IPS DF 4.7 (cell line): Measurements from ENCODE around the gene PRND.
"Not testable (repeated sequence)": the region's sequence is repeated elsewhere in the genome, so short reads cannot be mapped to it uniquely, and the experiment has no call there.

Experiments
- DNase-seq: peaks from one replicate; pipeline ENCODE4 v3.0.0-alpha.2; 2013; ENCODE audit warnings: low spot score; ENCODE audit errors: extremely low read depth

PRND gene

DNA sequence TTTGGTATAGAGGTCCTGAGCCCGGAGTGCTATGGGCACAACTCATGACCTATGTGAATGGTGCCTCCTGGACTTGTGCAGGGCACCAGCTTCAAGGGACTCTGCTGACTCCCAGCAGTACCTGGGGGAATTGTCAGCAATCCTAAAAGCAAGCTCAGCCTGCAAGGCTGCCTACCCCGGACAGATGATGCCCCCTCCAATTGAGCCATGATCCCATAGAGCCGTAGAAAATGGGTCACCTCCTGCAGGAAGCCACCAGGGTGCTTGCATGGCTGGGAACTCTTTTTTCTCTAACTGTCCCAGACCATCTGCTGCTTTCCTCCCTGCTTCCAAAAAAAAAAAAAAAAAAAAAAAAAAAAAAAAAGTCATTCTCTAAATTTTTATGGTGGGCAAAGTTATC lies 12.9 kb upstream of the PRND start:
- no peak for DNase-seq

DNA sequence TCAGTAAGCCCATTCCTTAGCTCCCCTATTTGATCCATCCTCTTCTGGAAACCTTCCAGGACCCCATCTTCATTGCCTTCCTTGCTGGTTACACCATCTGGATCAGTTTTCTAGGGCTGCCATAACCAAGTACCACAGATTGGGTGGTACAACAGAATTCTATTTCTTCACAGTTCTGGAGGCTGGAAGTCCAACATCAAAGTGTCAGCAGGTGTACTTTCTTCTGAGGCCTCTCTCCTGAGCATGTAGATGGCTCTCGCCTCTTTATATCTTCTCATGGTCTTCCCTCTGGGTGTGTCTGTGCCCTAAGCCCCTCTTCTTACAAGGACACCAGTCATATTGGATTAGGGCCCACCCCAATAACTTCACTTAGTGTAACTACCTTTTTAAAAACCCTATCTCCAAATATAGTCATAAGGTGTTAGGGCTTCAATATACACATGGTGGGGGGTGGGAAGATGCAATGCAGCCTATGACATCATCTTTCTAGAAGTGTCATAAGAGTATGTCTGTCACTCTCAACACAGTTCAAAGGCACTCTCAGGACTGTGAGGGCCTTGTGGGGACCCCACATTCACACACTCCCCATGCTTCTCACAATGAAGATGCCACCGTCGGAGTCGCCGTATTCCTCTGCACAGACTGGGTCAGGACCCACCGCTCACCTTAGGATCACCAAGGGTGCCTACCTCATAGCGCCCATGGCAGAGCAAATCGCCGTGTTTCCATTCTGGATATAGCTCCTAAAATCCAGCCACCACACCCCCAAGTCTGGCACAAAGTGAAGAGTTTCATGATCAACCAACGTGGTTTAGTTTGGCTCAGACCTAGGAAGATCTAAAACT lies 12.2 kb upstream of the PRND start:
- no peak for DNase-seq

DNA sequence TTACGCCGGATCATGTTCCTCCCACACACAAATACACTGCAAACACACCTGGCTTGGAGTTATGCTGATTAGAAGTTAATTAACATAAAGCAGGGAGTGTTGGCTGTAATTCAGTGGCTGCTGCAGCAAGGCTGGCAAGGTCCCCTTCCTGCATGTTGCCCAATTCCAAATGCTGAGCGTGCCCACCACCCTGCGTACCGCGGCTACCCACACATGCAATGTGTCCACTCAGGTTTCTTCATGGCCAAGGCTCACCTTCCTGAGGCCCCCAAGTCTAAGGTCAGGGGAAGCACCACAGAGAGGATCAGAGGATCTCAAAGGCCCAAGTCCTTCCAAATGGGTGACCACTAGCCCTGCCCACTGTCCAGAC lies 11.6 kb upstream of the PRND start:
- no peak for DNase-seq

DNA sequence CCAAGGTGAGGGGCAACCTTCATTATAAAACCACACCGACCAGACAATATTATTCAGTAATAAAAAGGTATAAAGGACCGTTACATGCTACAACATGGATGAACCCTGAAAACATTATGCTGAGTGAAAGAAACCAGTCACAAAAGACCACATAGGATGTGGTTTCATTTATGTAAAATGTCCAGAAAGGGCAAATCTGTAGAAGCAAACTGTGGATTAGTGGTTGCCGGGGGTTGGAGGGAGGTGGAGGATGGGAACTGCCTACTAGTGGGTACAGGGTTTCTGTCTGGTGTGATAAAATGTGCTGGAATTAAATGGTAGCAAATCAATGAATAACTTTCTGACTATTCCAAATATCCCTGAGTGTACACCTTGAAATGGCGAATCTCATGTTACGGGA lies 10.2 kb upstream of the PRND start:
- no peak for DNase-seq

DNA sequence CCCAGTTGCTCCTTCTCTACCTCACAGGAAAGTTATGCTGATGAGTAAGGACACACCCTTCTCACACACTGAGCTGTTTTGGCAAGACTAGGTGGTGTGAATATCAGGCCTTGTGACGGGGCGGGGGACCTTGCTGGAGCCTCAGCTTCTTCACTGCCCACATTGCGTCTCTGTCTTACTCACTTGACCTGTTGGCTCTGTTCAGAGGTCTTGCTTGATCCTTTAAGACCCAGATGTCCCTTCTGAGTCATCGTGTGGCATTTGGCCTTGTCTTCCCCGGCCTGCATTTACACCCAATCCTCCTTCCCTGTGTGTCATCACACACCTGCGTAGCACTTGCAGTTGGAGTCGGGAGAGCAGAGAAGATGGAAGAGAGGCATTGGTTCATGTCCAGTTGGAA lies 8.3 kb upstream of the PRND start:
- no peak for DNase-seq

DNA sequence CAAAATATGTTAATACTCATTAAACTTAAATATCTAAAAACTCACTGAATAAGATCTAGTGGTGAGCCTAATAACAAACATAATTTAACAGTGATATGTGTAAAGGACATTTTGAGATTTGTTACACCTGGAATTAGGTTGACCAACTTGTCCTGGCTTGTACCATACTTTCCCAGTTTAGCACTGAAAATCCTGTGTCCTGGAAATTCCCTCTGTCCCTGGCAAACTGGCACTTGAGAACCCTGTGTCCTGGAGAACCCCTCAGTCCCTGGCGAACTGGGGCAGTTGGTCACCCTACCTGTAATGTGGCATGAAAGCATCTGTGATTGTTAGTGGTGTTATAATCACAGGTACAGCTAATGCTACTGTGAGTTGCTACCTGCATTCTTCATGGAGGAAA lies 6.9 kb upstream of the PRND start:
- DNase-seq: no peak

DNA sequence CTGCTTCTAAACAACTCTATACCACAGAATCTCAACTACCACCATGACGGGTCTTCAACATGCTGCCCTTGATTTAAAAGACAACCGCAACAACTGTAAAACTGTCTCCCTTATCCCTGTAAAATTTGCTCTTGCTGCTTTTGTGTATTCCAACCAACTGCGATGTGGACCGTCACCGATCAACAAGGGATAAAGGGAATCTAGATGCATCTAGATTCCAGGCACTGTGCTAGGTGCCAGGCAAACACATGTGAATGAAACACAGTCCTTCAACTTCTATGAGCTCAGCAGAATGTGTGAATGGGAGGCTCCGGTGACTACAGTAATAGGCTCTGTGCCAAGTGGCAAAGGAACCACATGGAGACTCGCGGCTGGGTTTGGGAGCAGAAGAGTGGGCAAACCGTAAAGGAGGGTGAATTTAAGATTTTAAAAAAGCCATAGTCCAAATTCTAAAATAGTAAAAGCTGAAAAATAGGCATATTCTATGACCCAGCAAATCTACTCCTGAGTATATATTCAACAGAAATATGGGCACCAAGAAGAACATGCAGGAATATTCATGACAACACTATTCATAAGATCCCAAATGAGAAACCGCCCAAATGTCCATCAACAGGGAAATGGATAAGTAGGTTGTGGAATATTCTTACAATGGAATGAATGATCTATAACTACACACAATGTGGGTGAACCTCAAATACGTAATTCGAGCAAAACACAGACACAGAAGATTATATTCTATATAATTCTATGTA lies 3.7 kb upstream of the PRND start:
- no peak for DNase-seq

DNA sequence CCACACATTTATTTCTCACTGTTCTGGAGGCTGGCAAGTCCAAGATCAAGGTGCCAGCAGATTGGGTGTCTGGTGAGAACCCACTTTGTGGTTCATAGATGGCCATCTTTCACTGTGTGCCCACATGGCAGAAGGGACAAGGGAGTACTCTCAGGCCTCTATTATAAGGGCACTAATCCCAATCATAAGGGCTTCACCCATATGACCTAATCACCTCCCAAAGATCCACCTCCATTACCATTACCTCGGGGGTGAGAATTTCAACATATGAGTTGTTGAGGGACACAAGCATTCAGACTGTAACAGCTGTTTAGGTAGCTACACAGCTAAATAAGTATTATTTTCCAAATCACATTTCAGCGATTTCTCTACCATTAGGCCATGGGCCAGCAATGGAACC lies 2.5 kb upstream of the PRND start:
- DNase-seq: no peak

DNA sequence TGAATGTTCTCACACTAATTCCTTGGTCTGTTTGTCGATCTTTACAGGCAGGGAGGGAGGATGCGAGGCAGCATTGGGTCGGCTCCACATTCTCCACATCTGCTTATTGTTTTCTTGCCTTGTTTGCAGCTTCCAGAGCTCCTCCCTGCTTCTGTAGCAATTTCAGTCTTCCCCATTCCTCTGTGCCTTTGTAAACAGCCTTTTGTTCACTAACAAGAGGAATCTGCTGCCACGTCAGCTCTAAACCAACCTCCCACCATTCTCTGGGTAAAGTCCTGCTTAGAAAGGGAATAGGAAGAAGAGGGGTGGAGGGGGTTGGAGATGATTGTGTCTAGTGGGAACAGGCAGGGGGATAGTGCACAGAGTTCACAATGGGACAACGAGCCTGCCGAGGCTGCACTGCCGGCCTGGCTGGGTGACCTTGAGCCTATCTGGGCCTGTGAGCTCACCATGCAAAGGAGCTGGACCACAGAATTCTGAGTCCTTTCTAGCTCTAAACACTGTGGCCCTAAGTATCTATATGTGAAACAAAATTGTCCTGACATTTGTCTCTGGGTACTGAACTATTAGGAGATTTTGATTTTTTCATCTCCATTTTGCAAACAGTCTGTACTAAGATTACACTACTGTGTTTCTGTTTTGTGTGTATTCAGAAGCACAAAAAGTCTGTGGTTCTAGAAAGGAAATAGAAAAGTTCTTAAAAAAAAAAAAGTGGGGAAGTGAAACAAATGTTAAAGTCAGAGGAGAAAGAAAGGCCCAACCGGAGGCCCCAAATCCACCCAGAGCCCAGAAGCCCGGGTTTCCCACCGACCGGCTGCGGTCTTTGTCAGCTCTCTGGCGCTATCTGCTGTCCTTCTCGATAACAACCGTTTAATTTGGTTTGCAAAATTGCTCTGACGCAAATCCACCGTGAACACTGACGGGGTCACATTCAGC lies 1.4 kb upstream of the PRND start:
- no peak for DNase-seq

DNA sequence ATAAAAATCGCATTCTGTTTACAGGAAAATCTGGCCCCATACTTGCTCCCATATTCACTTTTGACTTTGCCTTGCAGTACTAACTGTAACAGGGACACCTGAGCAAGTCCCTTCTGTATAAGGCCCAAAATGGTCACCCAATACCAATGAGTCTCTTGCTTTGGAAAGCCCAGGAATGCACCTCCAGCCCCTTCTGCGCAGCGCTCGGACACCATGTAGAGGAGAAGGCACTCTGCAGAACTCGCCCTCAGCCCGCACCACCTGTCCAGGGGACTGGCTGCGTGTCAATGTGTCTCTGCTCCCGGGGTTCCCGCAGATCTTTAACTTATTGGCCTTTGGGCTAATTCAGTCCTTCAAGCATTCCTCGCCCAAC lies 746 bp upstream of the PRND start:
- no peak for DNase-seq

DNA sequence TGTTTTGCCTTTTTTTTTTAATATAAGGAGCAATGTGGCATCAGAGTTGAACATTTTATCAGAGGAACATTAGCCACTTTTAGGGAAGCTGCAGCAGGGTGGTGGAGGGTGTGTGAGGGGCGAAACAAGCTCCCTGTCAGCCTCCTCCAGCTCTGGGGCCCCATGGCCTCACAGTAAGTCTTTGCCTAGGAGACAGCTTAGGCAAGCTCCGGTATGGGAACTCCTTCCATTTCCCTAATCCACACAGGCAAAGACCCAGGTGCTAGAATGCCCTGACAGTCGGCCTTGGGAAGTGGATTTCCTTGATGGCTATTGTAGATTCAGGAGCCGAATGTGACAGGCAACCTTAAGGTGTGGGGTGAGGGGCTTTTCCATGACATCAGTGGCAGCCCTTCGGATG lies 862 bp downstream of the PRND start:
- DNase-seq: no peak

DNA sequence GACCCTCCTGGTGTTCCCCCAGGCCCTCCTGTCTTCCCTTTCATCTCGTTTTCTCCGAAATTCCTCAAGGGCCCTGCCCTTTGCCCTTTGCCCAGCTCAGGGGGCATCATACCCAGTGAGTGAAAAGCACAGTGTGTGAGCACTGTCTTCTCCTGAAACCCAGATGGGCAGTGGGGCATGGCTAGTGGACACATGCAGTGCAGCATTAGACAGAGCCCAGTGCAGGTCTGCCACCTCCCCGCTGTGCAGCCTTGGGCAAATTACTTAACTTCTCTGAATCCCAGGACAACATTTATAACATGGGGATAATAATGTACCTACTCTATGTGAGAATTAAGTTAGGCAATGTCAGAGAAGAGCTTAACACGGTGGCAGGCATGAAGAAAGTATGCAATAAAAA lies 1.3 kb downstream of the PRND start:
- no peak for DNase-seq

DNA sequence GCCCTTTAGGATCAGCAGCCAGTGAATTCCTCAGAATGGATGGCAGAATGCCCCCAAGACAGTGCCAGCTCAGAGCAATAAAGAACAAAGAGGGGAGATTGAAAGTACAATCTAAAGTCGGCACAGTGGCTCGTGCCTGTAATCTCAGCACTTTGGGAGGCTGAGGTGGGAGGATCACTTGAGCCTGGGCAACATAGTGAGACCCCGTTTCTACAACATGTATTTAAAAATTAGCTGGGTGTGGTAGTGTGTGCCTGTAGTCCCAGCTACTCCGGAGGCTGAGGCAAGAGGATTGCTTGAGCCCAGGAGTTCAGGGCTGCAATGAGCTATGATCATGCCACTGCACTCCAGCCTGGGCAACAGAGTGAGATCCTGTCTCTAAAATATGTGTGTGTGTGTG lies 1.8 kb downstream of the PRND start:
- not testable (repeated sequence) for DNase-seq

DNA sequence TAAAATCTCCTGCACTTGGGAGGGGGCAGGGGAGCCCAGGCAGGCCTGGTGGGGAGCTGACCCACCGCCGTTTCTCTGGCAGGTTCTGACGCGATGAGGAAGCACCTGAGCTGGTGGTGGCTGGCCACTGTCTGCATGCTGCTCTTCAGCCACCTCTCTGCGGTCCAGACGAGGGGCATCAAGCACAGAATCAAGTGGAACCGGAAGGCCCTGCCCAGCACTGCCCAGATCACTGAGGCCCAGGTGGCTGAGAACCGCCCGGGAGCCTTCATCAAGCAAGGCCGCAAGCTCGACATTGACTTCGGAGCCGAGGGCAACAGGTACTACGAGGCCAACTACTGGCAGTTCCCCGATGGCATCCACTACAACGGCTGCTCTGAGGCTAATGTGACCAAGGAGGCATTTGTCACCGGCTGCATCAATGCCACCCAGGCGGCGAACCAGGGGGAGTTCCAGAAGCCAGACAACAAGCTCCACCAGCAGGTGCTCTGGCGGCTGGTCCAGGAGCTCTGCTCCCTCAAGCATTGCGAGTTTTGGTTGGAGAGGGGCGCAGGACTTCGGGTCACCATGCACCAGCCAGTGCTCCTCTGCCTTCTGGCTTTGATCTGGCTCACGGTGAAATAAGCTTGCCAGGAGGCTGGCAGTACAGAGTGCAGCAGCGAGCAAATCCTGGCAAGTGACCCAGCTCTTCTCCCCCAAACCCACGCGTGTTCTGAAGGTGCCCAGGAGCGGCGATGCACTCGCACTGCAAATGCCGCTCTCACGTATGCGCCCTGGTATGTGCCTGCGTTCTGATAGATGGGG lies 3.0 kb downstream of the PRND start:
- no peak for DNase-seq

DNA sequence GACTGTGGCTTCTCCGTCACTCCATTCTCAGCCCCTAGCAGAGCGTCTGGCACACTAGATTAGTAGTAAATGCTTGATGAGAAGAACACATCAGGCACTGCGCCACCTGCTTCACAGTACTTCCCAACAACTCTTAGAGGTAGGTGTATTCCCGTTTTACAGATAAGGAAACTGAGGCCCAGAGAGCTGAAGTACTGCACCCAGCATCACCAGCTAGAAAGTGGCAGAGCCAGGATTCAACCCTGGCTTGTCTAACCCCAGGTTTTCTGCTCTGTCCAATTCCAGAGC lies 3.5 kb downstream of the PRND start:
- no peak for DNase-seq

DNA sequence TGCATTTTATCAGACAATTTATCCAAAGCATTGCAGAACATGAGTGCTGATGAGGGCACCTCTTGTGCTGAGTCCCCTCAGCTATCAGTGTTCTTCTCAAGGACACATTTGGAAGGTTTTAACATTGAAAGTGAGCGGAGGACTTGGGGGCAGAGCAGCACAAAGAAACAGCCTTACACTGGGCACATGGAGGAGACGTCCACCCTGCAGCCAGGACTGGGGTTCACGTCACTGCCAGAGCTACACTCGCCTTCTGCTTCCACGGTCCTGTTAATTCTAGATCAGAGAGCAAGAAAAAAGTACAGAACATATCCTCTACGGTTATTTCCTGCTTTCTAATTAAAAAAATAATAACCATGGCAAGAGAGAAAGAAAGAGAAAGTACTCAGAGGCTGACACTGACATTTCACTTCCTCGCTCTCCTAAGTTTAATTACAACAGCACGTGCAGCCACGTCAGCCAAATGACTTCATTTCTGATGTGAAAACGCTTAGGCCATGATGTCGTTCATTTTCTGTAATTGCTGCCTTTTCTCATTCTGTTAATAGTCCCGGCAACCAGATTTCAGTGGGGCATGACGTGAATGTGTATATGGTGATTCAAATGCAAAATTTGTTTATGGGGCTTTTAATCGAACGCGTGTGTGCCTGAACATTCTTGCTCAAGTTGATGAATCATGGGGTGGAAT lies 5.1 kb downstream of the PRND start:
- DNase-seq: no peak

DNA sequence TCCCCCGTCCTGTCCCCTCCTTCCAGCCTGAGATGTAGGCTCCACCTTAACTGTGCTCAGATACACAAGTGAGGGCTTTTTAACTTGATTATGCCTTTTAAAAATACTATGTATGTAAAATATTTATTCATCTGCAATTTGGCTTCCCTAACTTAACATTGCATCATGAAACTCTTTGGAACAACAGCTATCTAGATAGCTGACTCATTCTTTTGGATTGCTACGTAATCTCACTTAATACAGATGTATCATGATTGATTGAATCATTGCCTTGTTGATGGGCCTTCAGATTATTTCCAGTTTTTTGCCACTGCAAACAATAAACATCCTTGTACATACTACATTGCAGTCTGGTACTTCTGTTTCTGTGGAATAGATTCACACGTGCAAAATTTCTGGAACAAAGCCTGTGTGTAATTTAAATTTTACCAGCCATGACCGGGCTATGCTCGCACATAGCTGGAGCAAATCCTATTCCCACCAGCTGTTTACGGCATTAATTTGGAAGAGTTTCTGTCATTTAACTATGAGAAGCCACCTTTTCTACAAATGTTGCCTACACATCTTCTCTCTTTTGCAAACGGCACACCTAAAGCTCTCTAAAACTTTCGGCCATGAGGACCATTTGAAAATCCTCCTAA lies 6.5 kb downstream of the PRND start:
- DNase-seq: no peak

DNA sequence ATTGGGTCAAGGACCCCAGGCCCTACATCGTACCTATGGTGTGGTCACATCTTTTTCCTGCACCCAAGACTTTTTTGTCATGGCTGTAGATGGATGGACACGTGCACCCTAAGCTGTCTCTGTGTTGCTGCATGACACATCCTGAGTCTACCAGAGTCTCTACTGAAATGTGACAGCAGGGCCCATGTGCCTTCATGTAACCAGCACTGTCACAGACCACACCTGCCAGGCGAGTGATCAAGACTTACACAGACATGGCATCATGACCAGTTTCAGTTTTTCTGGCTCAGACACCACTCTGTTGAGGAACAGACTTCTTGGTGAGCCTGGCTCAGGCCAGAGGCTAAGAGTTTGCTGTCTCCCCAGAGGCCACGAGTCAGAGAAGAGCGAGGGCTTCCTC lies 7.6 kb downstream of the PRND start:
- DNase-seq: no peak

DNA sequence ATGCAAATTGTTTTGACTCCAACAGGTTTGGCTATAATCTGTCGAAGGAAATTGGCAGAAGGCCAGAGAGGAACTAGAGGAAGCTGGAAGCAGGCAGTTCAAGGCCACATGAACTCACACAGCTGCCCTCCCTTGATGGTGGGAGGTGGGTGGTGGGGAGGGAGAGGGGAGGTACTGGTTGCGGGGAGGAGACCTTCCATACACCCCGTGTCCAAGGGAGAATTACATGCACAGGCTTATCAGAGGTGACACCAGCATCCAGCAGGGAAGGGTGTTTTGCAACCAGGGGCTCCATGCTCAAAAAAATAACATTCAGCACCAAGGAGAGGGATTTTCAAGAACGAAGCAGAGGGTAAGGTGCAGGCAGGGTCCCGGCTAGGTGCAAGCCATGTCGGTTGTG lies 9.1 kb downstream of the PRND start:
- no peak for DNase-seq

DNA sequence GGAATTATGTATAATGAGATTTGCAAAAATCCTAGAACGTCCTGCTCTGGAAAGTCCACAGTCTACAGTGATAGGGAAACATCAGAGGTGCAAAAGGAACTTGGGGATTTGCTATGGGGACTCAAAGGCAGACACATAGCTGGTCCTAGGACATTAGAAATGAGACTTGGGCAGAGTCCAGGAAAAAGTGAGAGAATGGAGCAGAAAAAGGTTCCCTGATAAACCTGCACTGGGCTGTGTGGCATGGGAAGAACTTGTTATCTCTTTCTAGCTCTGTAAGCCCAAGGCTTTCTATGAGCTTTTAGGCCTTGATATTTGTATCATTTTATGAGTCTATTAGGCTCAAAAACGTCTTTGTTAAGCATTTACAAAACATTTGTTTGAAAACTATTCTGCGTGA lies 15.2 kb downstream of the PRND start:
- DNase-seq: no peak
